Lower lobe of right lung (tissue), 2 donors: Measurements from ENCODE around the gene SLFN12L. TPM values are rescaled to one million over a fixed set of nuclear protein-coding genes. Genes with fewer than 3 reads are reported as not detected.
"Not testable (repeated sequence)": the region's sequence is repeated elsewhere in the genome, so short reads cannot be mapped to it uniquely, and the experiment has no call there.

Experiments used
- ATAC-seq, 2 donors: fragments of 200-7000 bp; cut with Tn5 transposase; one replicate each; pipeline ENCODE4 v1.9.1; 2020 to 2022; ENCODE audit warnings: mild to moderate bottlenecking in 2 of 2, moderate library complexity in 2 of 2
- DNase-seq: peaks from one replicate; pipeline ENCODE4 v3.0.0-alpha.2; 2020
- H3K27ac ChIP-seq: fragments of 200-600 bp; one replicate; pipeline ENCODE4 v1.8.0; 2022
- H3K27me3 ChIP-seq: fragments of 200-600 bp; one replicate; pipeline ENCODE4 v1.8.0; 2022; ENCODE audit warnings: low read depth
- H3K36me3 ChIP-seq: fragments of 200-600 bp; one replicate; pipeline ENCODE4 v1.8.0; 2022; ENCODE audit warnings: mild to moderate bottlenecking
- H3K4me1 ChIP-seq: fragments of 200-600 bp; one replicate; pipeline ENCODE4 v1.8.0; 2022
- H3K4me3 ChIP-seq: fragments of 200-600 bp; one replicate; pipeline ENCODE4 v1.8.0; 2022; ENCODE audit warnings: mild to moderate bottlenecking
- H3K9me3 ChIP-seq: fragments of 200-600 bp; one replicate; pipeline ENCODE4 v1.8.0; 2022
- intact Hi-C: fragments of 100-400 bp; cut with DNase I; formaldehyde crosslinking; loops from one replicate; pipeline ENCODE4 v1.11.0; 2022
- total RNA-seq: library from RNA; stranded (reverse); fragmentation: NEBNext Ultra II Directional; extraction: Animal tissue kit (Norgen Biotek cat#: 25700); gene quantifications from one replicate; pipeline ENCODE4 v1.2.1, GENCODE V29; 2021
- TF ChIP-seq, protein P1 (sequence below): fragments of 200-600 bp; IDR thresholded peaks from one replicate; pipeline ENCODE4 v1.8.0; 2022; ENCODE audit warnings: antibody characterized with exemption, mild to moderate bottlenecking
- donor health status: DM: no; HTN: yes; CAD: no; lungs with severe emphysema.

The SLFN12L gene
- total RNA-seq, 1 donor from 2014 or later, result 4.0 TPM

DNA sequence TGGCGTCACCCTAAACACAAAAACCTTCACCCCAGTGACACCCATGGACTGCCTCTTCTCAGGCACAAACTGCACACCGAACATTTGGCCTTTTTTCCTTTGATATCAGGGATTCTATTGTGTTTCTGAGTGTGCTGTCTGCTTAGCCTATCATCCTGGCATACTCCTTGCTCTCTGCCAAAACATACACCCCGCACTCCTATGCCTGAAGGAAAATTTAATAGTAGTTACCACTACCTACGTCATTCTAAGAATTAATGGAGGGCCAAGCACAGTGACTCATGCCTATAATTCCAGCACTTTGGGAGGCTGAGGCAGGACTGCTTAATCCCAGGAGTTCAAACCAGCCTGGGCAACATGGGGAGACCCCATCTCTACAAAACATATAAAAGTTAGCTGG is 69.0 kb downstream of the SLFN12L start:
- intact Hi-C loops, result no loop called here
- Histone ChIP-seq H3K4me1 (no peaks in the 10 kb centered on the region), H3K9me3 (no peaks in the 10 kb centered on the region)

DNA sequence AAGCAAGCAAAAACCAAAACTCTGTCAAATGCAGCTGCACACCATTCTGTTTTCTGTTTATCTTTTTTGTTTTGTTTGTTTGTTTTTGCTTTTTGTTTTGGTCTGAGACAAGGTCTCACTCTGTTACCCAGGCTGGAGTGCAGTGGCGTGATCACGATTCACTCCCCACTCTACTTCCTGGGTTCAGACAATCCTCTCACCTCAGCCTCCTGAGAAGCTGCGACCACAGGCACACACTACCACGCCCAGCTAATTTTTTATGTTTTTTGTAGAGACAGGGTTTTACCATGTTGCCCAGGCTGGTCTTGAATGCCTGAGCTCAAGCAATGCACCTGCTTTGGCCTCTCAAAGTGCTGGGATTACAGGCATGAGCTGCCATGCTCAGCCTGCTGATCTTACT is 69.7 kb downstream of the SLFN12L start:
- H3K27ac ChIP-seq, result no peak overlapping the region
- no peak for DNase-seq
- H3K36me3 ChIP-seq, result no peaks in the 10 kb centered on the region
- intact Hi-C loops, result no loop called here
- TF ChIP-seq, protein P1, sequence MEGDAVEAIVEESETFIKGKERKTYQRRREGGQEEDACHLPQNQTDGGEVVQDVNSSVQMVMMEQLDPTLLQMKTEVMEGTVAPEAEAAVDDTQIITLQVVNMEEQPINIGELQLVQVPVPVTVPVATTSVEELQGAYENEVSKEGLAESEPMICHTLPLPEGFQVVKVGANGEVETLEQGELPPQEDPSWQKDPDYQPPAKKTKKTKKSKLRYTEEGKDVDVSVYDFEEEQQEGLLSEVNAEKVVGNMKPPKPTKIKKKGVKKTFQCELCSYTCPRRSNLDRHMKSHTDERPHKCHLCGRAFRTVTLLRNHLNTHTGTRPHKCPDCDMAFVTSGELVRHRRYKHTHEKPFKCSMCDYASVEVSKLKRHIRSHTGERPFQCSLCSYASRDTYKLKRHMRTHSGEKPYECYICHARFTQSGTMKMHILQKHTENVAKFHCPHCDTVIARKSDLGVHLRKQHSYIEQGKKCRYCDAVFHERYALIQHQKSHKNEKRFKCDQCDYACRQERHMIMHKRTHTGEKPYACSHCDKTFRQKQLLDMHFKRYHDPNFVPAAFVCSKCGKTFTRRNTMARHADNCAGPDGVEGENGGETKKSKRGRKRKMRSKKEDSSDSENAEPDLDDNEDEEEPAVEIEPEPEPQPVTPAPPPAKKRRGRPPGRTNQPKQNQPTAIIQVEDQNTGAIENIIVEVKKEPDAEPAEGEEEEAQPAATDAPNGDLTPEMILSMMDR, result no peak
- no peaks in the 10 kb centered on the region for H3K27me3 ChIP-seq
- no peak overlapping the region for H3K4me3 ChIP-seq
- no peaks in the 10 kb centered on the region for H3K4me1 ChIP-seq
- no peak for ATAC-seq
- no peaks in the 10 kb centered on the region for H3K9me3 ChIP-seq

More for the DNA sequence above, 69.0 kb downstream of the SLFN12L start:
- DNase-seq, result no peak
- Histone ChIP-seq H3K27me3 (no peaks in the 10 kb centered on the region), H3K27ac (no peak overlapping the region), H3K36me3 (no peaks in the 10 kb centered on the region), H3K4me3 (no peak overlapping the region)
- TF ChIP-seq, protein P1, result no peak
- ATAC-seq, result no peak

DNA sequence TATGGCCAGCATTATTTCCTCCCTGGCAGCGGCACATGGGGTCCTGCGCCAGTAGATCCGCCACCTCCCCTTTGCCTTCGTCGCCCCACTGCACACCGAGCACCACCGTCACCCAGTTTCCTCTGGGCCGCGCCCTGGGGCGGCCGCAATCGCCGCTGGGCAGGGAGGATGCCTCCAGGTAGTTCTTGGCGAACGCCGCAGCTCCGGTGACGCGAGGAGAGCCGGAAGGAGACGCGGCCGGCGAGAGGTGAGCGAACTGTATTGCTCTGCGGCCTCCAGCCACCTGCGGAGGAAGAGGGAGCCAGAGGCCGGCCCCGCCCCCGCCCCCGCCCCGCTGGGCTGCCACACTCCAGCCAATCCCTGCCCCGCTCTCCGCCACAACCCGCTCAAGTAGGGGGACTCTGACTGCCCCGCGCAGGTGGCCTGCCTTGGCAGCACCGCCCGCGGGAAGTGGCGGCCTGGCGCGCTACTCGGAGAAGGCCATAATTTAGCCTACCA is 77.1 kb downstream of the SLFN12L start:
- DNase-seq (peak; percentile 87), ATAC-seq (peak; percentile 99)
- H3K27ac ChIP-seq, result peak overlapping the region; percentile 26
- no peaks in the 10 kb centered on the region for H3K4me1 ChIP-seq
- intact Hi-C loops, result no loop called here
- H3K4me3 ChIP-seq, result peak overlapping the region; percentile 47
- no peaks in the 10 kb centered on the region for H3K27me3 ChIP-seq
- no peaks in the 10 kb centered on the region for H3K36me3 ChIP-seq
- H3K9me3 ChIP-seq, result no peaks in the 10 kb centered on the region
- TF ChIP-seq, protein P1, result no peak

DNA sequence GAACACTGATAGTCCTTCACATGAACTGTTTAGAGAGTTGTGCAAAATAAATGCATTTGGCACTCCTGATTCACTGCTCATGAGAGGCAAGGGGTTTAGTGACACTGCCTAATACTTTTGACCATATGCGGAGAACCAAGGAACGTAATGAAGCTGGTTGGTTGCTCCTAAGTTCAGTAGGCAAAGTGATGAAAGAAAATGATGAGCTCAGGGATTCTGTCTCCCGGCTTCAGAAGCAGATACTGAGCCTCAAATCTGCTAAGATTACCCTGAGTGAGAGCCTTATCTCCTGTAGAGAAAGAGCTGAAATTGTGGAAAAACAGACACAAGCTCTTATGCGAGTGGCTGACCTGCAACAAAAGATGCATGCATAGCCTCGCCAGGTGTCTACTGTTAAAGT is 83.4 kb downstream of the SLFN12L start:
- H3K9me3 ChIP-seq, DNase-seq, H3K4me3 ChIP-seq, H3K27me3 ChIP-seq, intact Hi-C loops, H3K36me3 ChIP-seq, ATAC-seq, H3K4me1 ChIP-seq, H3K27ac ChIP-seq: not testable (repeated sequence)

DNA sequence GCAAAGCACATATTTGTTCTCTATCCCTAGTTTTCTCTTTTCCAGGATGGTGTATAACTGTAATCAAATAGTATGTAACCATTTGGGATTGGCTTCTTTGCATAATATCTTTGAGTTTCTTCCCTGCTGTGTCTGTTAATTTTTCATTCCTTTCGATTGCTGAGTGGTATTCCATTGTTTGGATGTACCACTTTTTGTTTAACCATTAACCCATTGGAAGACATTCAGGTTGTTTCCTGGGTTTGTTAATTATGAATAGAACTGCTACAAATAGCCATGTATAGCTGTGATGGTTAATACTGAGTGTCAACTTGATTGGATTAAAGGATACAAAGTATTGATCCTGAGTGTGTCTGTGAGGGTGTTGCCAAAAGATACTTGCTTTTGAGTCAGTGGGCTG is 84.3 kb downstream of the SLFN12L start:
- H3K27me3 ChIP-seq, result peaks cover 8% of the 10 kb centered on the region

DNA sequence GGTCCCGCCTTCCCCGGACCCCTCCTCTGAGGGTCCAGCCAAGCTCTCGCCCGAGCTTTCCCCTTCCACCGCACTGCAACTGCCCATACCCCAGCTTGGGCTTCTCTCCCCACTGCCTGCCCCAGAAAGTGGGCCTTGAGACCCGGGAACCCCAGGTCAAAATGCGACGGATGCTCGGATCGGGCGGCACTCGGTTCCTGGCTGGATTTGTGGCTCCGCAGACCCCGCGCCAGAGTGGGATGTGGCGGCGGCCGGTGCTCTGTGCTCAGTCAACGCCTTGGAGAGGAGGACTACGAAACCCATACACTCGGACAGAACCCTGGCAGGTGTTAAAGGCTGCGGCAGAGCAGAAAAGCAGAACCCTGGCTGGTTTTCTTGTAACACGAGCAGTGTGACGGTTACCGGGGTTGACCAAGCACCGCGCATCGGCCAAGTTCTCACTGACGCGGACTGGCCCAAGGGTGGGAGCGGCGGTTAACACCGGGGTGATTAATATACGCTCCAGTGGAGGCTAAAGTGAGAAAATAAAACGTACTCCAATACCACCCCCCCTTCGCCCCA is 88.0 kb downstream of the SLFN12L start:
- H3K36me3 ChIP-seq, result no peaks in the 10 kb centered on the region
- TF ChIP-seq, protein P1, result no peak
- peaks cover 14% of the 10 kb centered on the region for H3K4me1 ChIP-seq
- no peak overlapping the region for H3K27ac ChIP-seq
- peaks cover 8% of the 10 kb centered on the region for H3K27me3 ChIP-seq
- H3K4me3 ChIP-seq, result peak overlapping the region; percentile 67
- DNase-seq (peak; percentile 60), ATAC-seq (peak; percentile 51)
- intact Hi-C loops, result no loop called here
- H3K9me3 ChIP-seq, result no peaks in the 10 kb centered on the region

More for the DNA sequence above, 84.3 kb downstream of the SLFN12L start:
- no peak overlapping the region for H3K27ac ChIP-seq
- TF ChIP-seq, protein P1, result no peak
- no peak for ATAC-seq
- H3K9me3 ChIP-seq, result no peaks in the 10 kb centered on the region
- intact Hi-C loops, result no loop called here
- no peak for DNase-seq
- H3K36me3 ChIP-seq, result no peaks in the 10 kb centered on the region
- no peak overlapping the region for H3K4me3 ChIP-seq
- H3K4me1 ChIP-seq, result peaks cover 6% of the 10 kb centered on the region
